ENCODE data around the gene STK16.

Gene STK16

DNA sequence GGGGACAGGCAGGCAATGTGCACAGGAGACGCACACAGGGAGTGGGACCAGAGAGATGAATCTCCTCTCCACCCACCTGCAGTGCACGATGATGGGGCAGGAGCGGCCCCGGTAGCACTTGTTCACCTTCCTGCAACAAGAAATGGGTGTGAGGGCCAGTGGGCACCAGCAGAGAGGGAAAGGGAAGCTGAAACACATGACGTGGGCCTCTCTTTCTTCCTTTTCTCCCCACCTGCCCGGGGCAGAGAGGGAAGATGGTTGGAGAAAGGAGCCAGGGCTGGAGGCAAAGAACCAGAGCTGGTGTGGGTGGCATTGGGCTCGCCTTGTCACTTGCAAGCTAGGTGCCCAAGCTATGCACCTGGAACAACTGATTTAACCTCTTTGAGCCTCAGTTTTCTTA lies 46.1 kb downstream of the STK16 start:
- Mint-ChIP-seq H3K9me3 (ENCODE audit: low read depth) (no peaks in the 10 kb centered on the region), H3K27me3 (no peaks in the 10 kb centered on the region), H3K4me3 (no peak overlapping the region), H3K4me1 (ENCODE audit: low read depth) (peaks cover 15% of the 10 kb centered on the region), H3K36me3 (no peaks in the 10 kb centered on the region), H3K27ac (no peak overlapping the region)

DNA sequence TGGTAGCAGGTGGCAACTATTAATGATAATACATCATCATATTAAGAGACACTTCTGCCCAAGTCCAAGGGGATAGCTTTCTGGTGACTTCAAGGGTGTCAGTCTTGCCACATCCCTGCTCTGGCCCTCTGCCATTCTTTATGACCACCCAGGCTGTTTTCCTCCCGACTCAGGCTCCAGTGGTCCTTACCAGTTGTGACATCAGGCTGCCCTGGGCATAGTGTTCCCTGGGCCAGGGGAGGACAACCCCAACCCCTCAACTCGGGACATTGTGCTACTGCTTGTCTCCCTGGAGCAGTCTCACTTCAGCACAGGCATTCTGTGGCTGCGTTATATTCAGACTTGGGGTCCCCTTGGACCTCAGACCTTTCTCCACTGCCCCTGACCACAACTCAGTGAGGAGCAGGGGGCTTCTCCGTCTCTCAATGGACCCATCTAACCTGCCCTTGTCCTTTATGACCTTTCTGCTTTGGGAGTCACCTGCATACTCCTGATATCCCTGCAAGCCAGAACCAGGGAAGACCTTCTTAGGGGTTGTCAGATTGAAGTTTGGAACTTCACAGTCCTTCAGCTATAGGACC lies 46.7 kb downstream of the STK16 start:
- Mint-ChIP-seq H3K4me3 (no peak overlapping the region), H3K27me3 (no peaks in the 10 kb centered on the region), H3K36me3 (no peaks in the 10 kb centered on the region), H3K27ac (no peak overlapping the region), H3K4me1 (ENCODE audit: low read depth) (peaks cover 17% of the 10 kb centered on the region), H3K9me3 (ENCODE audit: low read depth) (no peaks in the 10 kb centered on the region)

DNA sequence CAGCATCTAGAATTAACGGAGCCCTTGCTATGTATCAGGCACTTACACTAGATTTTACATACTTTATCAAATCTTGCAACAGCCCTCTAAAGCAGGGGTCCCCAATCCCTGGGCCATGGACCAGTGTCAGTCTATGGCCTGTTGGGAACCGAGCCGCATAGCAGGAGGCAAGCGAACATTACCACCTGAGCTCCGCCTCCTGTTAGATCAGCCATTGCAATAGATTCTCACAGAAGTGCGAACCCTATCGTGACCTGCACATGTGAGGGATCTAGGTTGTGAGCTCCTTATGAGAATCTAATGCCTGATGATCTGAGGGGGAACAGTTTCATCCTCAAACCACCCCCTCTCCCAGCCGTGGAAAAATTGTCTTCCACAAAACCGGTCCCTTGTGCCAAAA lies 47.3 kb downstream of the STK16 start:
- Mint-ChIP-seq H3K4me1 (ENCODE audit: low read depth) (peaks cover 20% of the 10 kb centered on the region), H3K27me3 (no peaks in the 10 kb centered on the region), H3K4me3 (no peak overlapping the region), H3K9me3 (ENCODE audit: low read depth) (no peaks in the 10 kb centered on the region), H3K36me3 (no peaks in the 10 kb centered on the region), H3K27ac (no peak overlapping the region)

DNA sequence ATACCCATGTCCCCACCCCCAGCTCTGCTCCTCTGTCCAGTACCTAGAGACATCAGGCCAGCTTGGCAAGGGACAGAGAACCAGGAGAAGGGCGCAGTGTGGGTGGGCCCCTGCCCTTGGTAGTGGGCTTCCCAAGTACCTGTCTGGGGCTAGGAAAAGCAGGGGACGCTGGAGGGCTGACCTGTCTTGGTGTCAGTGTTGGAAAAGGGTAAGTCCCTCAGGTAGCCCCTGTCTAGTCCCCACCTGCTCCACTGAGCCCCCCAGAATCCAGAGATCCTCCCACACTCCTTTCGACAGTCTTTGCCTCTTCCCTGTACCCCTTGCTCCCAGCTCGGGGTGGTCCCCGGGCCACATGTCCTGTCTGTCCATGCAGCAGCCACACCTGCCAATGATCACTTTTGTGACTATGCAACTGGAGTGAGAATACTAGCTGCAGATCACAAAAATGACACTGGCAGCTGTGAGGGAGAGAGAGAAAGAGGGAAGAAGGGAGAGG lies 48.5 kb downstream of the STK16 start:
- Mint-ChIP-seq H3K27me3 (no peaks in the 10 kb centered on the region), H3K4me1 (ENCODE audit: low read depth) (peaks cover 22% of the 10 kb centered on the region), H3K36me3 (no peaks in the 10 kb centered on the region), H3K27ac (peak overlapping the region; percentile 79), H3K9me3 (ENCODE audit: low read depth) (no peaks in the 10 kb centered on the region), H3K4me3 (peak overlapping the region; percentile 80)

DNA sequence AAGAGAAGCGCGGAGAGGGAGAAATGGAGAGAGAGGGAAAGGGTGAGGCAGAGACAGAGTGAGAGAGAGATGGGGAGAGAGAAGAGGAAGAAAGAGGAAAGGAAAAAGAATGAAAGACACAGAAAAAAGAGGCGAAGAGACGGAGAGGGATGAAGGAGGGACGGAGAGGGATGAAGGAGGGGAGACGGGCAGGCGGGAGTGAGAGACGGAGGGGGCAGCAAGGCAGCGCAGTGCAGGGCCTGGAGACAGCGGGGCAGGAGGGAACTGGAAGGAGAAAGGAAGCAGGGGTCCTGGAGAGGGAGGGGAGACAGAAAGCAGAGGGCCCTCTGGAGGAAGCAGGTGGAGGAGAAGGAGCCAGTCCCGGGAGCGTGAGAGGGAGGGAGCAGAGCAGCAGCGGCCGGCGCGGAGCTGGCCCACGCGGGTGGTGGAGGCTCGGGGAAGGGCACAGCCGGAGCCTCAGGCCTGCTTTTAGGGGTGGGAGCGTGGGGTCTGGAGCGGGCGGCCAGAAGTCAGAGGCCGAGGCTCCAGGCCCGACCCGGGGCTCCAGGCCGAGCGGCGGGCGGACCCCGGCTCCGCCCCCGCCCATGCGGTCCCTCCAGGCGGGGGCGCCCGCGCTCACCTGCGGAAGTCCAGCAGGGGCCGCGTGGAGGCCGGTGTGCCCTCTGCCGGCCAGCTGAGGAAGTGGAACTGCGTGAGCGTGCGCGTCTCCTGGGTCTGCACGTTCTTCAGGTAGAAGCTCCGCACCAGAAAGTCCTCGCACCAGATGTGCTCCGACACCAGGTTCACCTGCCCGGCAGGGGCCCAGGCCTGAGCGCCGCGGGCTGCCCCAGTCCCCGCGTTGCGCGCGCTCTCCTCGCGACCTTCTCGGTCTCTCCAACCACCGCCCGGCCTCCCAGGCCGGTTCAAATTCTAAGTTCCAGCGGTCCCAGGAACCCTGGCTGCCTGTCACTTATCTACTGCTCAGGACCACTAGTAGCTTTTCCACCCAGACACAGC lies 49.4 kb downstream of the STK16 start:
- H3K27me3 Mint-ChIP-seq: no peaks in the 10 kb centered on the region
- peaks cover 25% of the 10 kb centered on the region for H3K4me1 Mint-ChIP-seq (ENCODE audit: low read depth)
- peak overlapping the region; percentile 79 for H3K27ac Mint-ChIP-seq
- no peaks in the 10 kb centered on the region for H3K9me3 Mint-ChIP-seq (ENCODE audit: low read depth)
- H3K36me3 Mint-ChIP-seq: no peaks in the 10 kb centered on the region
- peak overlapping the region; percentile 80 for H3K4me3 Mint-ChIP-seq

DNA sequence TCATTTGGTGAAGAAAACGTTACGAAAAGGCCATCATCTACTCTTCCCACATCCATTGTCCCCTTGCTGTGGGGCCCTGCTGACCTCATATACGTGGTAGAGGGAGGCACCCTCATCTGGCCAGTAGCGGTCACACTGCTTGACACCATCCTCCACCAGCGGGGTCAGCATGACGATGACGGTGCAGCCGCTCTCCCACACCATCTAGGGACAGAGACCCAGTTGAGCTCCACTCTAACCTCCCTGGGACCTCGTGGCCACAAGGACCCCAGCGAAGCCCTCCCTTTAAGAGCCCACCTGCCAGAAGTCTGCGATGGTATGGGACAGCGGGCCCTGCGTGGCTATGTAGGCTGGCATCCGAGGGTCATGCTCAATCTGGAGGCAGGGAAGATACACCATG lies 50.9 kb downstream of the STK16 start:
- H3K4me1 Mint-ChIP-seq (ENCODE audit: low read depth): peaks cover 25% of the 10 kb centered on the region
- no peaks in the 10 kb centered on the region for H3K27me3 Mint-ChIP-seq
- no peaks in the 10 kb centered on the region for H3K36me3 Mint-ChIP-seq
- no peak overlapping the region for H3K4me3 Mint-ChIP-seq
- H3K9me3 Mint-ChIP-seq (ENCODE audit: low read depth): no peaks in the 10 kb centered on the region
- H3K27ac Mint-ChIP-seq: no peak overlapping the region

DNA sequence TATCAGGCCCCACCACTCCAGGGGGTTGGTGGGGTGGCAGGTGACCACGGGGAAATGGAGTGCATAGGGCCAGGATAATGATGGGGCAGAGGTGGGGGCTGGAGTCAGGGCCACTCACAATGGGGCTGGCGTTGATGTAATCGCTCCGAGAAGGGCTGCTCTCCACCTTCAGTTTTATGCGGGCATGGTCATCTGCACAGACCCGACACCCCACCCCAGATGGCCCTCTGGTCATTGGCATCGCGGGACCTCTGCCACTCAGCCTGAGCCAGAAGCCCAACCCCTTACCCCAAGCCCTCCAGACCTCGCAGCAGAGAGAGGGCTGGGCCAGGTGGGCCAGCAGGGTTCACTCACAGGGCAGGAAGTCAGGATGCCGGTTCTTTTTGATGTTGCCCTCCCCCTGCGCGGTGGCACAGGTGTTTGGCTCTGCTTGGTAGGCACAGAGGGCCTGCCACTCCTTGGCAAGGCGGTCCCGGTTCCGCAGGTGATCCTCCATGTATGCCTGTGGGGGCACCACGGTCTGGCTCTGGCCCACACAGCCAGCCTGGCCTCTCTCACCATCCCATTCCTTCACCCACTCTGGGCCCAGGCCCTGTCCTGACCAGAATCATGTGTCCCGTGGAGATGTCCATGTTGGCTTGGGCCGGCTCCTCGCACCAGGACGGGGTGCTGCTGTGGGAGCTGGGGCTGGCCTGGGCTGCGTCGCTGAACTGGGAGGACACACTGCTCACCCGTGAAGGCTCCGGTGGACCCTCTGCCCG lies 51.5 kb downstream of the STK16 start:
- Mint-ChIP-seq H3K27ac (no peak overlapping the region), H3K27me3 (no peaks in the 10 kb centered on the region), H3K9me3 (ENCODE audit: low read depth) (no peaks in the 10 kb centered on the region), H3K4me1 (ENCODE audit: low read depth) (peaks cover 25% of the 10 kb centered on the region), H3K36me3 (no peaks in the 10 kb centered on the region), H3K4me3 (no peak overlapping the region)

DNA sequence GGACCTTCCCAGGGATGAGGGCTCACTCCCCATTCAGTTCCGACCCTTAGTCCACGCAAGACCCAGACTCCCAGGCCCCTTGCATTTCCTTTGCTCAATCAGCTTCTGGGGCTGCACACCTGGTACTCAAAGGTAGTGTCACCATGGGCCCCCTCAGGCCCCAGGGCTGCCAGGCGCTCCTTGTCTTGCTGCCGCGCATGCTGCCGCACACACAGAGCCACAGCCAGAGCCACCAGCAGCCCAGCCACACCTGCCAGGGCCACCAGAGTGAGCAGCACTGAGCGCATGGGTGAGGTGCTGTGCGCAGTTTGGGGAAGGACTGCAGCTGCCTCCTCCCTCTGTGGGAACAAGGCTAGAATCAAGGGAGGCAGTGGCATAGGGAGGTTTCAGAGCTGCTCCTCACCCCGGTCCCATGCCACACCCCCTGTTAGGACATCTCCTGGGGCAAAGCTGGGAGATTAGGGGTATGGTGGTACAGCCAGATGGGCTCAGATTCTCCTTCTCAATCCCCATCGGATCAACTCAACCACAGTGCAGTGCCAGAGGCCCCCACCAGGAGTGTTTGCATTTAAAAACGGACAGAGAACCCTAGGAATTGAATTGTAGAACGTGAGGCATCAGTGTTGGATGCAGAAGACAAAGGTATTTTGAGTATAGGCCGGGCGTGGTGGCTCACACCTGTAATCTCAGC lies 52.6 kb downstream of the STK16 start:
- Mint-ChIP-seq H3K4me3 (no peak overlapping the region), H3K36me3 (no peaks in the 10 kb centered on the region), H3K4me1 (ENCODE audit: low read depth) (peaks cover 25% of the 10 kb centered on the region), H3K27ac (no peak overlapping the region), H3K9me3 (ENCODE audit: low read depth) (no peaks in the 10 kb centered on the region), H3K27me3 (no peaks in the 10 kb centered on the region)

DNA sequence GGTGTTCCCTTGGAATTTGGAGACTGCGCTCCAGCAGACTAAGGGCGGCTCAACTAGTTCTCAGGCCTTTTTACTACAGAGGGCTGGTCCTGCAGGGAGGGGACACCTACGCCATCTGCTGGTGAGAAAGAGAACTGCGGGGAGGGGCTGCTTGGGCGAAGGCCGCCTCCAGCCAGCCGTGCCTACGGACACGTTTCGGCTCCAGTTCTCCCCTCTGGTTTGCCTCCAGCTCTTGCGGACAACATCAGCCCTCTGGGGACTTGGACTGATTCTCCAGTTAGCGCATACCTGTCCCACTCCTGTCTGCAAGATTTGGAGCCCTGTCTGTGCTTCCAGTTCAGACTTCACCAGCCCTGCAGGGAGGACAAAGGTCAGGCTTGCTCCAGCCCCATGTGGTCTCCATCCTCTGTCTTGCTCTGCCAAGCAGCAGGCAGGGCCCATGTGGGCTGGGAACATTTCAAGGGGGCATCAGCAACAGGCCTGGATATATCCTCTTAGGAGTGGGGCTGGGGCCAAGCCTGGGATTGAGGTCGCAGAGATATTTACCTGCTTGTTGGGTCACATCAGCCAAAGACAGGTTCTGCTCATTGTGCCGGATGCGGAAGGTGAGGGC lies 53.6 kb downstream of the STK16 start:
- Mint-ChIP-seq H3K4me1 (ENCODE audit: low read depth) (peaks cover 25% of the 10 kb centered on the region), H3K27ac (no peak overlapping the region), H3K4me3 (no peak overlapping the region), H3K9me3 (ENCODE audit: low read depth) (no peaks in the 10 kb centered on the region), H3K36me3 (no peaks in the 10 kb centered on the region), H3K27me3 (no peaks in the 10 kb centered on the region)

DNA sequence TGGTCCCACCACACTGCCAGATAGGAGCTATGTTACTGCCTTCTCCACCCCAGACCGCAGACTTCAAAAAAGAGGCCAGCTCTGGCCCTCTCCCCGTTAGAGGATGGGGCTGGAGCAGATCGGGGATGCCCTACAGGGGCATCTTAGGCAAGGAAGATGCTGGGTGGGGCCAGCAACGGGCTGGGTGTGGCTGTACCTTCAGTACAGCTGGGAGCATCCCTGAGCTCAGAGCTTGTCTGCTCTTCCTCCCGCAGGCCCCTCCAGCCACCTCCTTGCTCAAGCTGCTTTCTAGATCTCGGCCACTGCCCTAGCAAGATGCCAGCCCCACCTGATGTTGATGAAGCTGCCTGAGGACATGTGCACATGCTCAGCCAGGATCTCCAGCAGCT lies 54.1 kb downstream of the STK16 start:
- Mint-ChIP-seq H3K36me3 (no peaks in the 10 kb centered on the region), H3K4me1 (ENCODE audit: low read depth) (peaks cover 22% of the 10 kb centered on the region), H3K9me3 (ENCODE audit: low read depth) (no peaks in the 10 kb centered on the region), H3K27me3 (peaks cover 2% of the 10 kb centered on the region), H3K27ac (no peak overlapping the region), H3K4me3 (no peak overlapping the region)

Data from activated naive CD8-positive, alpha-beta T cell (primary cell).